ENCODE results near the gene VAMP5. TPM values are rescaled to one million over a fixed set of nuclear protein-coding genes. Genes with fewer than 3 reads are reported as not detected.

VAMP5 gene, protein sequence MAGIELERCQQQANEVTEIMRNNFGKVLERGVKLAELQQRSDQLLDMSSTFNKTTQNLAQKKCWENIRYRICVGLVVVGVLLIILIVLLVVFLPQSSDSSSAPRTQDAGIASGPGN
- total RNA-seq (2021; fragmentation: NEBNext Ultra II Directional; extraction: Animal tissue kit (Norgen Biotek cat#: 25700)), result 10 to 100 TPM; 51.2 to 84.2 (median 71.4) TPM
- long read RNA-seq, transcript VAMP5-201 (3 exons, 689 nt), result major isoform, 53 of 72 reads
- long read RNA-seq, partial matches to known transcripts, result 5 of 72 reads
- long read RNA-seq, other reads (novel, unspliced or antisense), result 13 of 72 reads

GRCh38 chr2:85584354-85584856, at the start of gene VAMP5:
TSS of gene VAMP5 (plus strand) at chr2:85584431. CDS start at chr2:85584491, 60 bp downstream.
- Mint-ChIP-seq H3K27ac (peak within 1 kb of the TSS; percentile 96), H3K4me3 (peak within 1 kb of the TSS; percentile 81)

DNA sequence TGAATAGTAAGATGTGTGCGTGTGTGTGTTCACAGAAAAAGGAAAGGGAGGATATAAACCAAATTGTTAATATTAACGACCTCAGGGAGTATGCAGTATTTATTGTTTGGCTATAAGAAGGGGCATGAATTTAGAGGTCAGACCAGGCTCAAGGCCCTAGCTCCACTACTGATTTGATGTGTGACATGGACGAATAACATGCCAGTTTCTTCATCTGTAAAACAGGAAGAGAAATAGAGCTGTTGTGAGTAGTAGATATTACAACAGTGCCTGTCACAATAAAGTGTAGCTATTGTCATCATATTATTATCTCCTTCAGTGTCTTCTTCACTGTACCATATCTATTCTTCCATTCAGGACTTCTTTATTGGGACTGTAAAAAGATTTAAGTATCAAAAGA, 49.4 kb upstream of the VAMP5 start:
- no peaks in the 10 kb centered on the region; the same call in 1 of the 2 replicates for H3K9me3 Mint-ChIP-seq
- H3K4me3 Mint-ChIP-seq, result no peak overlapping the region
- H3K36me3 Mint-ChIP-seq (ENCODE audit: low read depth), result peaks cover 7% of the 10 kb centered on the region

More at GRCh38 chr2:85584354-85584856, at the start of gene VAMP5:
- no peak for DNase-seq
- Mint-ChIP-seq H3K9me3 (no peaks in the 10 kb centered on the region), H3K4me1 (ENCODE audit: low read depth) (peaks cover 39% of the 10 kb centered on the region), H3K36me3 (ENCODE audit: low read depth) (no peaks in the 10 kb centered on the region), H3K27me3 (ENCODE audit: insufficient read depth) (peaks cover 8% of the 10 kb centered on the region)
- TF ChIP-seq CTCF (IDR thresholded peaks at IDR 0.05), result no peak

DNA sequence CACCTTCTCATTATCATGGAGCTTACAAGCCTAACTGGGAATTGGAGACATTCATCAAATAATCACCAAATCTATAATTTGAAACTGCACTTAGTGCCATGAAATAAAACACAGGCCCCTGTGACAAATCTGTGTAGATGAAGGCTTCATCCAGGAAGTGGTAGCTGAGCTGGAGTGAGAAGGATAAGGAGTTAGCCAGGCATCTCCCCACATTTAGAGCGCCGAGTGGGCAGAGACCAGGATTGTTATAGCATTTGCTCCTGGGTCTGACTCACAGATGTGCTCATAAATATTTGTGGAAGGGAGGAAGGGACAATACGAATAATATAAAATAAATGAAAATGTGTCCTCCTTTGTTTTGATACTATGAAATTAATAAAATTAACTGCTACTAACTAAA, 47.8 kb upstream of the VAMP5 start:
- Mint-ChIP-seq H3K27me3 (ENCODE audit: insufficient read depth) (peaks cover 20% of the 10 kb centered on the region), H3K36me3 (ENCODE audit: low read depth) (peaks cover 23% of the 10 kb centered on the region), H3K27ac (peak overlapping the region; percentile 99), H3K9me3 (no peaks in the 10 kb centered on the region), H3K4me3 (peak overlapping the region; percentile 93), H3K4me1 (ENCODE audit: low read depth) (peaks cover 34% of the 10 kb centered on the region)
- peak; percentile 84 for DNase-seq
- no peak for TF ChIP-seq CTCF (IDR thresholded peaks at IDR 0.05)

More for the DNA sequence above, 49.4 kb upstream of the VAMP5 start:
- TF ChIP-seq CTCF (IDR thresholded peaks at IDR 0.05), result no peak
- Mint-ChIP-seq H3K27me3 (ENCODE audit: insufficient read depth) (peaks cover 17% of the 10 kb centered on the region), H3K4me1 (ENCODE audit: low read depth) (peaks cover 23% of the 10 kb centered on the region), H3K27ac (no peak overlapping the region)
- no peak for DNase-seq

- Mint-ChIP-seq H3K4me1 (ENCODE audit: low read depth) (peaks cover 48% of the 10 kb centered on the region), H3K9me3 (no peaks in the 10 kb centered on the region), H3K4me3 (peak overlapping the region; percentile 93), H3K36me3 (ENCODE audit: low read depth) (peaks cover 36% of the 10 kb centered on the region), H3K27me3 (ENCODE audit: insufficient read depth) (peaks cover 20% of the 10 kb centered on the region), H3K27ac (peak overlapping the region; percentile 99)
- no peak for DNase-seq
- no peak for TF ChIP-seq CTCF (IDR thresholded peaks at IDR 0.05)
These were observed 46.4 kb upstream of the VAMP5 start for GRCh38 chr2:85537600-85538506.

- Mint-ChIP-seq H3K9me3 (no peaks in the 10 kb centered on the region), H3K4me3 (peak within 1 kb of the TSS; percentile 93), H3K36me3 (ENCODE audit: low read depth) (peaks cover 44% of the 10 kb centered on the region), H3K27me3 (ENCODE audit: insufficient read depth) (peaks cover 24% of the 10 kb centered on the region), H3K27ac (peak within 1 kb of the TSS; percentile 99), H3K4me1 (ENCODE audit: low read depth) (peaks cover 57% of the 10 kb centered on the region)
- peak; percentile 84 for TF ChIP-seq CTCF (IDR thresholded peaks at IDR 0.05)
- peak; percentile 89 for DNase-seq
These were observed 45.5 kb upstream of the VAMP5 start, which contains the start of gene MAT2A for GRCh38 chr2:85538507-85539360. TSS of gene MAT2A (plus strand) at chr2:85539168. CDS start at chr2:85539288, 120 bp downstream.

All from HFFc6 (cell line).